ENCODE results near the gene MOV10.
"Not testable (repeated sequence)": the region's sequence is repeated elsewhere in the genome, so short reads cannot be mapped to it uniquely, and the experiment has no call there.

Gene MOV10

GRCh38 chr1:112637254-112638109 lies 37.0 kb upstream of the MOV10 start:
- Histone ChIP-seq H3K9me3 (no peaks in the 10 kb centered on the region), H3K36me3 (peaks cover 6% of the 10 kb centered on the region; the same call in 1 of the 2 replicates), H3K4me3 (ENCODE audit: low read depth, low read length) (no peak overlapping the region), H3K27me3 (no peaks in the 10 kb centered on the region), H3K4me1 (0 out of 2 replicates have a peak, but pooled peaks cover 8% of the 10 kb centered on the region)
- TF ChIP-seq CTCF (IDR thresholded peaks at IDR 0.05; ENCODE audit: low read depth, low read length) = no peak
- no peak for DNase-seq

- no peaks in the 10 kb centered on the region for H3K27me3 ChIP-seq
- no peak overlapping the region for H3K4me3 ChIP-seq (ENCODE audit: low read depth, low read length)
- no peak for DNase-seq
- H3K9me3 ChIP-seq = no peaks in the 10 kb centered on the region
- peaks cover 4% of the 10 kb centered on the region; the same call in 1 of the 2 replicates for H3K36me3 ChIP-seq
- 0 out of 2 replicates have a peak, but pooled peaks cover 8% of the 10 kb centered on the region for H3K4me1 ChIP-seq
- TF ChIP-seq CTCF (IDR thresholded peaks at IDR 0.05; ENCODE audit: low read depth, low read length) = no peak
Measured at GRCh38 chr1:112638110-112638428, 36.4 kb upstream of the MOV10 start.

GRCh38 chr1:112640437-112640836 lies 34.0 kb upstream of the MOV10 start:
- not testable (repeated sequence) for H3K4me3 ChIP-seq (ENCODE audit: low read depth, low read length); H3K27me3 ChIP-seq; H3K4me1 ChIP-seq; DNase-seq; H3K9me3 ChIP-seq
- peaks cover 11% of the 10 kb centered on the region for H3K36me3 ChIP-seq

GRCh38 chr1:112643080-112643479 lies 31.4 kb upstream of the MOV10 start:
- Histone ChIP-seq H3K36me3 (peaks cover 19% of the 10 kb centered on the region), H3K9me3 (no peaks in the 10 kb centered on the region)
- no peak for TF ChIP-seq CTCF (IDR thresholded peaks at IDR 0.05; ENCODE audit: low read depth, low read length)

GRCh38 chr1:112646225-112646624 lies 28.2 kb upstream of the MOV10 start:
- H3K27me3 ChIP-seq = no peaks in the 10 kb centered on the region
- no peak for TF ChIP-seq CTCF (IDR thresholded peaks at IDR 0.05; ENCODE audit: low read depth, low read length)
- H3K4me3 ChIP-seq (ENCODE audit: low read depth, low read length) = no peak overlapping the region
- H3K36me3 ChIP-seq = peaks cover 43% of the 10 kb centered on the region
- no peak for DNase-seq
- H3K9me3 ChIP-seq = no peaks in the 10 kb centered on the region
- no peaks in the 10 kb centered on the region for H3K4me1 ChIP-seq

More at GRCh38 chr1:112643080-112643479, 31.4 kb upstream of the MOV10 start:
- Histone ChIP-seq H3K4me3 (ENCODE audit: low read depth, low read length) (no peak overlapping the region), H3K27me3 (no peaks in the 10 kb centered on the region), H3K4me1 (no peaks in the 10 kb centered on the region)
- DNase-seq = no peak

GRCh38 chr1:112651205-112651604 lies 23.3 kb upstream of the MOV10 start:
- DNase-seq = no peak
- Histone ChIP-seq H3K27me3 (no peaks in the 10 kb centered on the region), H3K9me3 (no peaks in the 10 kb centered on the region), H3K4me3 (ENCODE audit: low read depth, low read length) (no peak overlapping the region), H3K4me1 (no peaks in the 10 kb centered on the region), H3K36me3 (peaks cover 50% of the 10 kb centered on the region)
- TF ChIP-seq CTCF (IDR thresholded peaks at IDR 0.05; ENCODE audit: low read depth, low read length) = no peak
